IMR-90 (cell line): ENCODE results near the gene HS6ST3.

ENCODE experiments used
- BHLHE40 ChIP-seq: fragments of 150-350 bp; IDR thresholded peaks from 2 replicates; pipeline ENCODE4 v1.6.1; 2016; ENCODE audit warnings: mild to moderate bottlenecking, low read depth, low read length
- CEBPB ChIP-seq: IDR thresholded peaks from 2 replicates; pipeline ENCODE4 v1.6.1; 2012; ENCODE audit warnings: low read depth, low read length, improper control_type of control experiment
- FOS ChIP-seq: fragments of 150-350 bp; IDR thresholded peaks from 2 replicates; pipeline ENCODE4 v1.6.1; 2016; ENCODE audit warnings: low read depth, low read length
- MAFK ChIP-seq: IDR thresholded peaks from 2 replicates; pipeline ENCODE4 v1.6.1; 2012; ENCODE audit warnings: low read depth, low read length, improper control_type of control experiment
- MXI1 ChIP-seq: IDR thresholded peaks from 2 replicates; pipeline ENCODE4 v1.6.1; 2012; ENCODE audit warnings: low read depth, mild to moderate bottlenecking, low read length, moderate library complexity, borderline replicate concordance
- NFE2L2 ChIP-seq: fragments of 150-350 bp; IDR thresholded peaks from 2 replicates; pipeline ENCODE4 v1.6.1; 2016; ENCODE audit warnings: low read depth, mild to moderate bottlenecking, low read length
- POLR2A ChIP-seq: IDR thresholded peaks from 2 replicates; pipeline ENCODE4 v1.6.1; 2012; ENCODE audit warnings: mild to moderate bottlenecking, low read depth, low read length
- RAD21 ChIP-seq: IDR thresholded peaks from 2 replicates; pipeline ENCODE4 v1.6.1; 2012; ENCODE audit warnings: low read length, improper control_type of control experiment
- SMC3 ChIP-seq: fragments of 150-350 bp; IDR thresholded peaks from 2 replicates; pipeline ENCODE4 v1.6.1; 2016; ENCODE audit warnings: low read depth, mild to moderate bottlenecking, antibody characterized with exemption, low read length, moderate library complexity
- TF ChIP-seq, protein P1 (sequence below): conservative IDR thresholded peaks from 2 replicates; pipeline ENCODE4 v1.5.1; 2012; ENCODE audit warnings: mild to moderate bottlenecking, low read depth, low read length, improper control_type of control experiment
- TF ChIP-seq, protein P2 (sequence below): fragments of 150-350 bp; IDR thresholded peaks from 2 replicates; pipeline ENCODE4 v1.6.1; 2016; ENCODE audit warnings: low read depth, mild to moderate bottlenecking, low read length, moderate library complexity, borderline replicate concordance
- TF ChIP-seq, protein P3 (sequence below): fragments of 150-350 bp; IDR thresholded peaks from 2 replicates; pipeline ENCODE4 v1.6.1; 2017; ENCODE audit warnings: mild to moderate bottlenecking, antibody characterized with exemption, low read length, low read depth

DNA sequence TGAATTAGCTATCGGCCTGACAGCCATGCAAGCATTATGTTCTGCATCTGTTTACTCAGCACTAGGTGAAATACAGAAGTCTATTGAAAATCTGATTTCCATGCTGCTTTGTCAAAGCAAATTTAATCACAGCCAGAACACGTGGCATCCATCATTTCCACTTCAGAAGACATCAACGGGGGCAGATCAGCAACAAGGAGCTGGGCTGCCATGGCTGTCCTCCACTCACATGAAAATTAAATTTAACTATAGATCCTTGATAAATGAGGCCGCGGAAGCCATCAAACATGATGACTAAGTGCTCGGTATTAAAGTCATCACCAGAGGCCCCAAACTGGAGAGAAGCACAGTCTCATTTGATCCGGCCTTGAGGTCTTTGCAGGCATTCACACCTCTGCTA lies 443.5 kb downstream of the HS6ST3 start:
- TF ChIP-seq CEBPB (no peak), BHLHE40 (no peak), POLR2A (no peak), NFE2L2 (no peak), FOS (no peak), RAD21 (no peak), MAFK (no peak), MXI1 (no peak), SMC3 (no peak)
- TF ChIP-seq, protein P1, sequence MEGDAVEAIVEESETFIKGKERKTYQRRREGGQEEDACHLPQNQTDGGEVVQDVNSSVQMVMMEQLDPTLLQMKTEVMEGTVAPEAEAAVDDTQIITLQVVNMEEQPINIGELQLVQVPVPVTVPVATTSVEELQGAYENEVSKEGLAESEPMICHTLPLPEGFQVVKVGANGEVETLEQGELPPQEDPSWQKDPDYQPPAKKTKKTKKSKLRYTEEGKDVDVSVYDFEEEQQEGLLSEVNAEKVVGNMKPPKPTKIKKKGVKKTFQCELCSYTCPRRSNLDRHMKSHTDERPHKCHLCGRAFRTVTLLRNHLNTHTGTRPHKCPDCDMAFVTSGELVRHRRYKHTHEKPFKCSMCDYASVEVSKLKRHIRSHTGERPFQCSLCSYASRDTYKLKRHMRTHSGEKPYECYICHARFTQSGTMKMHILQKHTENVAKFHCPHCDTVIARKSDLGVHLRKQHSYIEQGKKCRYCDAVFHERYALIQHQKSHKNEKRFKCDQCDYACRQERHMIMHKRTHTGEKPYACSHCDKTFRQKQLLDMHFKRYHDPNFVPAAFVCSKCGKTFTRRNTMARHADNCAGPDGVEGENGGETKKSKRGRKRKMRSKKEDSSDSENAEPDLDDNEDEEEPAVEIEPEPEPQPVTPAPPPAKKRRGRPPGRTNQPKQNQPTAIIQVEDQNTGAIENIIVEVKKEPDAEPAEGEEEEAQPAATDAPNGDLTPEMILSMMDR, result no peak
- TF ChIP-seq, protein P2, sequence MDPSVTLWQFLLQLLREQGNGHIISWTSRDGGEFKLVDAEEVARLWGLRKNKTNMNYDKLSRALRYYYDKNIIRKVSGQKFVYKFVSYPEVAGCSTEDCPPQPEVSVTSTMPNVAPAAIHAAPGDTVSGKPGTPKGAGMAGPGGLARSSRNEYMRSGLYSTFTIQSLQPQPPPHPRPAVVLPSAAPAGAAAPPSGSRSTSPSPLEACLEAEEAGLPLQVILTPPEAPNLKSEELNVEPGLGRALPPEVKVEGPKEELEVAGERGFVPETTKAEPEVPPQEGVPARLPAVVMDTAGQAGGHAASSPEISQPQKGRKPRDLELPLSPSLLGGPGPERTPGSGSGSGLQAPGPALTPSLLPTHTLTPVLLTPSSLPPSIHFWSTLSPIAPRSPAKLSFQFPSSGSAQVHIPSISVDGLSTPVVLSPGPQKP, result no peak
- TF ChIP-seq, protein P3, sequence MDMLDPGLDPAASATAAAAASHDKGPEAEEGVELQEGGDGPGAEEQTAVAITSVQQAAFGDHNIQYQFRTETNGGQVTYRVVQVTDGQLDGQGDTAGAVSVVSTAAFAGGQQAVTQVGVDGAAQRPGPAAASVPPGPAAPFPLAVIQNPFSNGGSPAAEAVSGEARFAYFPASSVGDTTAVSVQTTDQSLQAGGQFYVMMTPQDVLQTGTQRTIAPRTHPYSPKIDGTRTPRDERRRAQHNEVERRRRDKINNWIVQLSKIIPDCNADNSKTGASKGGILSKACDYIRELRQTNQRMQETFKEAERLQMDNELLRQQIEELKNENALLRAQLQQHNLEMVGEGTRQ, result no peak
